GM23248 (cell line): ENCODE results near the gene PRSS57.

Experiments
- EZH2 ChIP-seq: fragments of 200-600 bp; sonication (generic); IDR thresholded peaks from 2 replicates; pipeline ENCODE4 v1.6.1; 2018; ENCODE audit warnings: antibody characterized with exemption, mild to moderate bottlenecking; ENCODE audit not compliant: insufficient read depth, poor library complexity, severe bottlenecking
- EZH2phosphoT487 ChIP-seq: fragments of 200-600 bp; sonication (generic); IDR thresholded peaks from 2 replicates; pipeline ENCODE4 v1.6.1; 2018; ENCODE audit warnings: antibody characterized with exemption, moderate library complexity, mild to moderate bottlenecking, low read depth; ENCODE audit not compliant: insufficient read depth

DNA sequence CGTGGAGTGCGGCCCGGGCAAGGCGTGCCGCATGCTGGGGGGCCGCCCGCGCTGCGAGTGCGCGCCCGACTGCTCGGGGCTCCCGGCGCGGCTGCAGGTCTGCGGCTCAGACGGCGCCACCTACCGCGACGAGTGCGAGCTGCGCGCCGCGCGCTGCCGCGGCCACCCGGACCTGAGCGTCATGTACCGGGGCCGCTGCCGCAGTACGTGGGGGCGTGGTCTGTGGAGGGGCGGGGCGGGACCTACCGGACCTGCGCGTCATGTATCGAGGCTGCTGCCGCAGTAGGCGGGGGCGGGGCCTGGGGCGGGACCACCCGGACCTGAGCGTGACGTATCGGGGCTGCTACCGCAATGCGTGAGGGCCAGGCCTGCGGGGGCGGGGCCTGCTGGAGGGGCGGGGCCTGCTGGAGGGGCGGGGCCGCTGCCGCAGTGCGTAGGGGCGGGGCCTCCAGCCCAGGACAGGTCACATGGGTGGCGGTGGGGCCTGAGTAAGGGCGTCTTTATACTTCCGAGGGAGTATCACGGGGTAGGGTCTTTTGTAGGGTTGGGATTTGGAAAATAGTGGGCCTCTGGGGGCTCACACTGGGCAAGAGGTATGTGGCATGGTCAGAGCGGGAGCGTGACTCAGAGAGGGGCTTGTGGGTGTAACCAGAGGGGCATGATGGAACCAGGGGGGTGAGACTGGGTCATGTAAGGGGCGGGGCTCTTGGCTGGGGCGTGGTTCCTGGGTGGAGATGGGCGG, 14.8 kb downstream of the PRSS57 start:
- TF ChIP-seq EZH2 (no peak), EZH2phosphoT487 (no peak)
